Spleen (tissue), 7 donors: ENCODE results near the gene CHFR.

Source experiments
- CTCF ChIP-seq, 11 experiments: fragments of 200-600 bp in 7 of 11; fragments of 450-650 bp in 4 of 11; sonication (generic) in 4 of 11; IDR thresholded peaks in 8 of 11; conservative IDR thresholded peaks in 3 of 11; 1 replicate in 7 of 11; 2 replicates in 4 of 11; pipeline versions ENCODE4 v1.4.0 to v1.8.0; 2016 to 2021; ENCODE audit warnings: antibody characterized with exemption in 11 of 11, inconsistent platforms in 4 of 11, mild to moderate bottlenecking in 1 of 11
- POLR2AphosphoS5 ChIP-seq, 3 donors: sonication (generic); formaldehyde crosslinking; IDR thresholded peaks; one replicate each; pipeline ENCODE4 v1.5.1; 2017; ENCODE audit warnings: antibody characterized with exemption in 3 of 3
- donor health status: DM: no; HTN: no; CAD: no; lungs with moderate emphysema.
- donor health status: DM: no; HTN: no; CAD: no.
- donor health status: DM: no; HTN: no; CAD: no.

GRCh38 chr12:132831771-132832170 is 55.6 kb downstream of the CHFR start:
- TF ChIP-seq POLR2AphosphoS5 (IDR thresholded peaks at IDR 0.05), result no peak
- TF ChIP-seq CTCF (IDR thresholded peaks at IDR 0.05 in 8 of 11, conservative IDR thresholded peaks at IDR 0.05 in 3 of 11), result no peak
